ENCODE measurements around the gene SEMA6B. TPM values are rescaled to one million over a fixed set of nuclear protein-coding genes. Genes with fewer than 3 reads are reported as not detected.

SEMA6B gene
- total and polyA plus RNA-seq, 2 of the 4 experiments (the other 2 are of a cell fraction): 0.18 to 0.72 TPM

DNA sequence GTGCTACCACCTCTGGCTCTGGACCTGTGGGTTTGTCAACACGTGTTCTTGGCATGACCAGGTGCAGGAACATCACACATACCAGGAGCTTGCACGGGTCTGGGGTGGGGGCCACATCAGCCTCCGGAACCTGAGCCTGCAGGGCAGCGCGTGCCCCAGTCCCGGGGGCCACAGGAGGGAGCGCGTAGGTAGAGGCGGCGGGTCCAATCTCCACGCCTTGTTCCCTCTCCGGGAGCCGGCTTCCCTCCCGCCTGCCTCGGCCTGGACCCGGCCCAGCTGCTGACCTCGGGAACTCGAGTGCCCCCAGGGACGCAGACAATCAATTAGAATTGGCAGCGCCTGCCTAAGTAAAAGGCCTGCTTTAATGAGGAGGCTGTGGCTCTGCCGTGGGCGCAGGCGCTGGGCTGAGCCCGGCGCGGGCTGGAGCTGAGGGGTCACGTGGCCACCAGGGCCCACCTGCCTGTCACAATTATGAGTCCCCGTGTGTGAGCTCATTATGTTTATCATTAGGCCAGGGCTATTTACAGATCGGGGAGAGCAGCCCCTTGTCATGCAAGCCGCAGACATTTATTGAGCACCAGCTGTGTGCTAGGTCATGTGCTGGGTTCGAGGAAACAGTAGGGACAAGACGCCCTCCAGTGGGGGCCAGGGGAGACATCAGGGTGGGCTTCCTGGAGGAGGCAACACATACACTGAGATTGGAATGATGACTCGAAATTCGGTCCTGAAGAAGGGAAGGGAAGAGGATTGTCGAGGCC lies 47.6 kb upstream of the SEMA6B start:
- Histone ChIP-seq H3K9me1 (ENCODE audit: insufficient read depth, low read length) (no peaks in the 10 kb centered on the region), H4K5ac (ENCODE audit: low read depth, low read length) (no peak overlapping the region), H2AFZ (replicated peaks; ENCODE audit: low read length, poor library complexity) (peak overlapping the region; percentile 78), H3K14ac (replicated peaks; ENCODE audit: low read depth, low read length) (no peak overlapping the region), H4K20me1 (ENCODE audit: insufficient read depth, low read length) (no peaks in the 10 kb centered on the region), H4K8ac (ENCODE audit: low read depth in 2 of 2, low read length in 2 of 2) (no peak overlapping the region), H3K9ac (ENCODE audit: low read depth, low read length) (no peak overlapping the region), H3K27me3 (ENCODE audit: control insufficient read depth, insufficient read depth, low read length) (peaks cover 41% of the 10 kb centered on the region), H3K79me1 (ENCODE audit: low read depth in 1 of 2, low read length in 2 of 2) (no peaks in the 10 kb centered on the region), H3K23ac (ENCODE audit: low read depth, low read length) (no peak overlapping the region), H2BK5ac (ENCODE audit: low read depth, low read length, poor library complexity, severe bottlenecking) (no peak overlapping the region), H3K4me3 (ENCODE audit: insufficient read depth, low read depth, low read length) (no peak overlapping the region), H3K4me2 (ENCODE audit: low read depth, low read length) (no peak overlapping the region; the same call in 1 of the 2 replicates), H2BK20ac (ENCODE audit: low read depth, low read length) (no peak overlapping the region), H3K27ac (ENCODE audit: insufficient read depth, low read length) (no peak overlapping the region), H3K4ac (ENCODE audit: low read depth, low read length) (no peak overlapping the region), H3K9me3 (ENCODE audit: control insufficient read depth, insufficient read depth, low read length) (no peaks in the 10 kb centered on the region), H4K91ac (ENCODE audit: insufficient read depth, low read depth, low read length) (no peak overlapping the region), H2BK120ac (ENCODE audit: low read depth, low read length) (no peak overlapping the region), H3K4me1 (ENCODE audit: control insufficient read depth, insufficient read depth, low read length) (no peaks in the 10 kb centered on the region; the same call in 1 of the 2 replicates), H3K18ac (ENCODE audit: low read depth, low read length) (no peak overlapping the region), H2BK15ac (ENCODE audit: low read depth, low read length) (no peak overlapping the region), H3K56ac (ENCODE audit: extremely low read depth, insufficient read depth, low read length) (no peak overlapping the region), H3K36me3 (ENCODE audit: control insufficient read depth, insufficient read depth, low read length) (no peaks in the 10 kb centered on the region), H2AK5ac (ENCODE audit: low read depth, low read length) (no peak overlapping the region), H2AK9ac (replicated peaks; ENCODE audit: low read depth, low read length, poor library complexity) (no peak overlapping the region)
- intact Hi-C loops (cut with micrococcal nuclease) (no loop called here), in situ Hi-C loops (cut with MboI; ENCODE audit: low sequenced_read_pairs) (no loop called here), dilution Hi-C loops (cut with HindIII; ENCODE audit: low sequenced_read_pairs, unreplicated experiment) (no loop called here)
- ChIA-PET POLR2A (ENCODE audit: unreplicated experiment) (interaction anchor here (0.5 kb wide), 1 partner anchor 1169 kb away, joined by 3 read pairs; no protein-coding TSS in a partner anchor), CTCF (interaction anchor here (0.7 to 1.6 kb wide), 2 partner anchors 10 to 26 kb away, joined by 3 to 4 read pairs; no protein-coding TSS in a partner anchor)
- no TSS peak for BruUV-seq (replicated peaks)
- TF ChIP-seq, protein P1, sequence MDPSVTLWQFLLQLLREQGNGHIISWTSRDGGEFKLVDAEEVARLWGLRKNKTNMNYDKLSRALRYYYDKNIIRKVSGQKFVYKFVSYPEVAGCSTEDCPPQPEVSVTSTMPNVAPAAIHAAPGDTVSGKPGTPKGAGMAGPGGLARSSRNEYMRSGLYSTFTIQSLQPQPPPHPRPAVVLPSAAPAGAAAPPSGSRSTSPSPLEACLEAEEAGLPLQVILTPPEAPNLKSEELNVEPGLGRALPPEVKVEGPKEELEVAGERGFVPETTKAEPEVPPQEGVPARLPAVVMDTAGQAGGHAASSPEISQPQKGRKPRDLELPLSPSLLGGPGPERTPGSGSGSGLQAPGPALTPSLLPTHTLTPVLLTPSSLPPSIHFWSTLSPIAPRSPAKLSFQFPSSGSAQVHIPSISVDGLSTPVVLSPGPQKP (IDR thresholded peaks at IDR 0.05; ENCODE audit: borderline replicate concordance, low read depth, low read length): no peak
- TF ChIP-seq, protein P2, sequence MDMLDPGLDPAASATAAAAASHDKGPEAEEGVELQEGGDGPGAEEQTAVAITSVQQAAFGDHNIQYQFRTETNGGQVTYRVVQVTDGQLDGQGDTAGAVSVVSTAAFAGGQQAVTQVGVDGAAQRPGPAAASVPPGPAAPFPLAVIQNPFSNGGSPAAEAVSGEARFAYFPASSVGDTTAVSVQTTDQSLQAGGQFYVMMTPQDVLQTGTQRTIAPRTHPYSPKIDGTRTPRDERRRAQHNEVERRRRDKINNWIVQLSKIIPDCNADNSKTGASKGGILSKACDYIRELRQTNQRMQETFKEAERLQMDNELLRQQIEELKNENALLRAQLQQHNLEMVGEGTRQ (IDR thresholded peaks at IDR 0.05; ENCODE audit: low read depth, low read length): peak; percentile 72
- WGBS, 2 experiments (ENCODE audit: extremely low coverage in 2 of 2, insufficient read length in 1 of 2): 8% methylated on average over 26 of the region's 35 CpGs; no CpG with 5 or more reads in 1 of the 2 experiments
- ATAC-seq (ENCODE audit: low read depth) (peak; percentile 49), DNase-seq (no peak)
